Uterus (tissue), 2 donors: ENCODE results near the gene C6.

Experiments
- POLR2A ChIP-seq, 2 donors: fragments of 450-650 bp; IDR thresholded peaks; one replicate each; pipeline ENCODE4 v1.6.1; 2016; ENCODE audit warnings: antibody characterized with exemption in 2 of 2, mild to moderate bottlenecking in 1 of 2, moderate library complexity in 1 of 2
- TF ChIP-seq, protein P1 (sequence below), 4 experiments: fragments of 200-600 bp in 2 of 4; fragments of 450-650 bp in 2 of 4; sonication (generic) in 2 of 4; IDR thresholded peaks; one replicate each; pipeline ENCODE4 v1.5.1; 2016 to 2019; ENCODE audit warnings: antibody characterized with exemption in 4 of 4, mild to moderate bottlenecking in 2 of 4, moderate library complexity in 1 of 4

- TF ChIP-seq, protein P1, sequence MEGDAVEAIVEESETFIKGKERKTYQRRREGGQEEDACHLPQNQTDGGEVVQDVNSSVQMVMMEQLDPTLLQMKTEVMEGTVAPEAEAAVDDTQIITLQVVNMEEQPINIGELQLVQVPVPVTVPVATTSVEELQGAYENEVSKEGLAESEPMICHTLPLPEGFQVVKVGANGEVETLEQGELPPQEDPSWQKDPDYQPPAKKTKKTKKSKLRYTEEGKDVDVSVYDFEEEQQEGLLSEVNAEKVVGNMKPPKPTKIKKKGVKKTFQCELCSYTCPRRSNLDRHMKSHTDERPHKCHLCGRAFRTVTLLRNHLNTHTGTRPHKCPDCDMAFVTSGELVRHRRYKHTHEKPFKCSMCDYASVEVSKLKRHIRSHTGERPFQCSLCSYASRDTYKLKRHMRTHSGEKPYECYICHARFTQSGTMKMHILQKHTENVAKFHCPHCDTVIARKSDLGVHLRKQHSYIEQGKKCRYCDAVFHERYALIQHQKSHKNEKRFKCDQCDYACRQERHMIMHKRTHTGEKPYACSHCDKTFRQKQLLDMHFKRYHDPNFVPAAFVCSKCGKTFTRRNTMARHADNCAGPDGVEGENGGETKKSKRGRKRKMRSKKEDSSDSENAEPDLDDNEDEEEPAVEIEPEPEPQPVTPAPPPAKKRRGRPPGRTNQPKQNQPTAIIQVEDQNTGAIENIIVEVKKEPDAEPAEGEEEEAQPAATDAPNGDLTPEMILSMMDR (IDR thresholded peaks at IDR 0.05), result no peak
- no peak for TF ChIP-seq POLR2A (IDR thresholded peaks at IDR 0.05)
Measured at GRCh38 chr5:41214182-41214581, 850 bp upstream of the C6 start.
